Ishikawa (cell line): ENCODE results near the gene ETV6.

Experiments used
- CEBPB ChIP-seq: IDR thresholded peaks from 2 replicates; pipeline ENCODE4 v1.6.1; 2012
- CREB1 ChIP-seq: IDR thresholded peaks from 2 replicates; pipeline ENCODE4 v1.6.1; 2012; ENCODE audit warnings: low read depth
- EP300 ChIP-seq: IDR thresholded peaks from 2 replicates; pipeline ENCODE4 v1.6.1; 2012; ENCODE audit warnings: borderline replicate concordance
- FOXM1 ChIP-seq: IDR thresholded peaks from 2 replicates; pipeline ENCODE4 v1.6.1; 2012; ENCODE audit warnings: low read depth, borderline replicate concordance
- MAX ChIP-seq: IDR thresholded peaks from 2 replicates; pipeline ENCODE4 v1.6.1; 2012
- NFIC ChIP-seq: IDR thresholded peaks from 2 replicates; pipeline ENCODE4 v1.6.1; 2012
- RAD21 ChIP-seq: IDR thresholded peaks from 2 replicates; pipeline ENCODE4 v1.6.1; 2012; ENCODE audit warnings: low read depth
- TAF1 ChIP-seq: IDR thresholded peaks from 2 replicates; pipeline ENCODE4 v1.6.1; 2012; ENCODE audit warnings: low read depth, mild to moderate bottlenecking
- USF1 ChIP-seq: IDR thresholded peaks from 2 replicates; pipeline ENCODE4 v1.6.1; 2012
- YY1 ChIP-seq: IDR thresholded peaks from 2 replicates; pipeline ENCODE4 v1.6.1; 2012; ENCODE audit warnings: low read depth
- ZBTB7A ChIP-seq: IDR thresholded peaks from 2 replicates; pipeline ENCODE4 v1.6.1; 2012; ENCODE audit warnings: low read depth
- TF ChIP-seq, protein P1 (sequence below): IDR thresholded peaks from 2 replicates; pipeline ENCODE4 v1.6.1; 2012; ENCODE audit warnings: low read depth, mild to moderate bottlenecking

- TF ChIP-seq TAF1 (no peak), CREB1 (no peak), YY1 (no peak), CEBPB (0 out of 2 replicates have a peak, but pooled peaks have one; percentile 45), RAD21 (no peak), EP300 (no peak), MAX (no peak), USF1 (no peak), FOXM1 (no peak), NFIC (no peak), ZBTB7A (no peak)
- TF ChIP-seq, protein P1, sequence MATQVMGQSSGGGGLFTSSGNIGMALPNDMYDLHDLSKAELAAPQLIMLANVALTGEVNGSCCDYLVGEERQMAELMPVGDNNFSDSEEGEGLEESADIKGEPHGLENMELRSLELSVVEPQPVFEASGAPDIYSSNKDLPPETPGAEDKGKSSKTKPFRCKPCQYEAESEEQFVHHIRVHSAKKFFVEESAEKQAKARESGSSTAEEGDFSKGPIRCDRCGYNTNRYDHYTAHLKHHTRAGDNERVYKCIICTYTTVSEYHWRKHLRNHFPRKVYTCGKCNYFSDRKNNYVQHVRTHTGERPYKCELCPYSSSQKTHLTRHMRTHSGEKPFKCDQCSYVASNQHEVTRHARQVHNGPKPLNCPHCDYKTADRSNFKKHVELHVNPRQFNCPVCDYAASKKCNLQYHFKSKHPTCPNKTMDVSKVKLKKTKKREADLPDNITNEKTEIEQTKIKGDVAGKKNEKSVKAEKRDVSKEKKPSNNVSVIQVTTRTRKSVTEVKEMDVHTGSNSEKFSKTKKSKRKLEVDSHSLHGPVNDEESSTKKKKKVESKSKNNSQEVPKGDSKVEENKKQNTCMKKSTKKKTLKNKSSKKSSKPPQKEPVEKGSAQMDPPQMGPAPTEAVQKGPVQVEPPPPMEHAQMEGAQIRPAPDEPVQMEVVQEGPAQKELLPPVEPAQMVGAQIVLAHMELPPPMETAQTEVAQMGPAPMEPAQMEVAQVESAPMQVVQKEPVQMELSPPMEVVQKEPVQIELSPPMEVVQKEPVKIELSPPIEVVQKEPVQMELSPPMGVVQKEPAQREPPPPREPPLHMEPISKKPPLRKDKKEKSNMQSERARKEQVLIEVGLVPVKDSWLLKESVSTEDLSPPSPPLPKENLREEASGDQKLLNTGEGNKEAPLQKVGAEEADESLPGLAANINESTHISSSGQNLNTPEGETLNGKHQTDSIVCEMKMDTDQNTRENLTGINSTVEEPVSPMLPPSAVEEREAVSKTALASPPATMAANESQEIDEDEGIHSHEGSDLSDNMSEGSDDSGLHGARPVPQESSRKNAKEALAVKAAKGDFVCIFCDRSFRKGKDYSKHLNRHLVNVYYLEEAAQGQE, result no peak
Observed at GRCh38 chr12:11904124-11904523, 254.7 kb downstream of the ETV6 start.
